Germinal center (tissue), 1 donor: ENCODE measurements around the gene TBC1D1.

ENCODE experiments used
- DNase-seq: peaks from one replicate; pipeline ENCODE4 v3.0.0; 2012; ENCODE audit warnings: mixed read lengths, low spot score

TBC1D1 gene

DNA sequence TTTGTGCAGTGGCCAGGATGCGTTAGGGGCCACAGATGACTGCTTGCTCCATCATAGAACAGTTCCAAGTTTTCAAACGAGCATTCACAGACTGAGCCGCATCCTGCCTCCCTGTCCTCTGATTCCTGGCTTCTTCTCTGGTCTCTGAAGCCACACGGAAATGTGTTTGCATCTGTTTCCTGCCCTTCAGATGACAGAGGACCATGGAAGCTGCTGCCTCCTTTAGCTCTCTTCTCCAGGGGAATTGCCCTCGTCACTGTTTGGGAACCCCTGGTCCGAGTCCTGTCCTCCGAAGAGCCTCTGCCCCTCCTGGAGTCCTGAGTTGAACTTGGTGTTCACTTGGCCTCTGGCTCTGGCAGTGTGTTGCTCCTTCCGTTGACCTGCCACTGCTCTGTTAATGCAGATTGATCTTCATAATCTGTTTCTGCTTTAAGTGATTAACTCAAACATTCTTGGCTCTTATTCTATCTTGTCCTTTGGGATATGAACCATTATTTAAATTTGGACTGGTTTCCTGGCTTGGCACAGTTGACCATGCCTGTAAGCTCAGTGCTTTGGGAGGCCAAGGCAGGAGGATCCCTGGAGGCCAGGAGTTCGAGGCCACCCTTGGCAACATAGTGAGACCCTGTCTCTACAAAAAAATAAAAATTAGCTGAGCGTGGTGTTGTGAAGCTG, 165.3 kb downstream of the TBC1D1 start:
- no peak for DNase-seq

- DNase-seq, result no peak
Measured at GRCh38 chr4:38058151-38058550, 167.3 kb downstream of the TBC1D1 start.

- DNase-seq, result no peak
Measured at GRCh38 chr4:38060829-38061431, 170.0 kb downstream of the TBC1D1 start.

DNA sequence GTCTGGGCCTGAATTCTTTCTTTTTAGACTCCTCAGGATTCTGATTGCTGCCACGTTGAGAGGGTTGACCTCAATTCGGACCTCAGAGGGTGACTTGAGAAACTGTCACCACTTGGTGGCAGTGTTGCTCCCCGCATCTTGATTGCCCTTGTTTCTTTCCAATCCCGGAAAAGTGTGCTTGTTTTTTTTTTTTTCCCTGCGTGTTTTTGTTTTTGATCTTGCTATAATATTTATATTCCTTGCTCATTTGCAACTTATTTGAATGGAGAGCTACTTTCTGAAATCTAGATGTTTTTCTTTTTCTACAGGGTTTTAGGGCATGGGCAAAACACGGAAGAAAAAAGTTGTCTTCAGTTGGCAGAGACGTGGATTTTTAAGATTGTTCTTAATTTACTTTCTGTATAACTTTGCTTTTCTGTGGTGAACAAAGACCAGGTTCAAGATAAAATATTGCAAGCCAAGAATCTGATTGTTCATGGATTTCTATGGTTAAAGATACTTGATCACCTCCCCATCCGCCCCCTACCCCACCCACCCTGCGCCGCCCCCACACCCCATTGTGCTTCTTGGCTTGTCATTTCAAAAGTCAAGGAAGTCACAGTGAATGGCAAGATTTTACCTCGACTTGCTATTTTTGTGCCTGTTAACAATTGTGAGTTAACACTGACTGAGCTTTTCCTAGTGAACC, 171.3 kb downstream of the TBC1D1 start:
- peak; percentile 62 for DNase-seq

- no peak for DNase-seq
Measured at GRCh38 chr4:38062776-38063097, 171.9 kb downstream of the TBC1D1 start.

GRCh38 chr4:38065176-38065575, 174.3 kb downstream of the TBC1D1 start:
- no peak for DNase-seq

DNA sequence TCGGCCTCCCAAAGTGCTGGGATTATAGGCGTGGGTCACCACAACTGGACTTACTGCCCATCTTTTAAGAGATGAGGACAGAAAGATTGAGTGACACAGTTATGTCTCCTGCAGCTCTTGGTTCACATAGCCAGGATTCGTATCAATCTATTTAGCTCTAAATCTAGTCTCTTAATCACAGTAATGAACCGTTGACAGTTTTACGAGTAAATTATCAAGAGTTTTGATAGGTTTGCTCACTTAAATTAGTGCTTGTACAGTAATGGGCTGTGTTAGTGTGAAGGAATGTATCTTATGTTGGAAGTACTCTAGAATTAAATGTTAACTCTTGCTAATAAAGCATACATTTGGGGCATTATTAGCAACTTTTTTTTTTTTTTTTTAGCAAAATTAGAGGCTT, 175.0 kb downstream of the TBC1D1 start:
- no peak for DNase-seq

DNA sequence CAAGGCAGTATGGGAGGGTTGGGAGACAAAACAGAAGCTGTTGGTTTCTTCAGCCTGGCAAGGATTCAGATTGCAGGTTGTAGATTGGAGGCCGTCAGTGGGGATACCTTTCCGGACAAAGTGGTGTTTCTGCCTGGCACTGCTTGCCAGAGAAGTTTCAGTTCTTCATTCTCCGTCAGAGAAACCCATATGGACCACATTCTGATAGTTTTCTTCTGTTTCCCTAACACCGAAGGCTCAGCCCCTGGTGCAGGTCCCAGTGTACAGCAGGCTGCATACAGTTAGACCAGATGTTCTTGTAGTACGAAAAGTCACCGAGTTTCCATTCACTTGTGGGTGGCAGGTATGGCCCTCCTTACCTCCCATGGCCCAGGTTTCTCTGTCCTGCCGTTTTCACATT, 176.6 kb downstream of the TBC1D1 start:
- no peak for DNase-seq

- DNase-seq, result no peak
Measured at GRCh38 chr4:38068107-38068506, 177.2 kb downstream of the TBC1D1 start.

DNA sequence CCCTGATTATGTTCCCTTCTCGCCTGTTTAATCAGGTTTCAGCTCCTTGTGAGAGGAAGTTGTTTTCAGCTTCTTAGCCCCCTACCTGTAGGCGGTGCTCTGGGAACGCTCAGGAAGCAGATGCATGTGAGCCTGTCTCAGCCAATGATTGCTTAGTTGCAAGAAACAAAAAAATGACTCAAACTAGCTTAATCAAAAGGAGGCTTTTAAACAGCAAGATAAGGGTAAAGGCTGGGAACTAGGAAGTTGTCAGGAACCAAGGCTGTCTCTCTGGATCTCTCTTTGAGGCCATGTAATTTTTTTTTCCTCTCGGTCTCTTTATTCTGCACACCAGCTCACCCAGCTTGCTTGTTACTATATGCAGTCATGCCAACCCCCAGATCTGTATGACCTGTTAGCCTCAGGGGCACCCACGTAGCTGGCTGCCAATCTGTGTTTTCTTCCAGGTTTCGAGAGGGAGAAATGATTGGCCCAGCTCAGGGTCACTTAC, 178.4 kb downstream of the TBC1D1 start:
- DNase-seq, result peak; percentile 8

GRCh38 chr4:38071801-38072431, 181.0 kb downstream of the TBC1D1 start:
- no peak for DNase-seq

- DNase-seq, result no peak
Measured at GRCh38 chr4:38072578-38072977, 181.7 kb downstream of the TBC1D1 start.

DNA sequence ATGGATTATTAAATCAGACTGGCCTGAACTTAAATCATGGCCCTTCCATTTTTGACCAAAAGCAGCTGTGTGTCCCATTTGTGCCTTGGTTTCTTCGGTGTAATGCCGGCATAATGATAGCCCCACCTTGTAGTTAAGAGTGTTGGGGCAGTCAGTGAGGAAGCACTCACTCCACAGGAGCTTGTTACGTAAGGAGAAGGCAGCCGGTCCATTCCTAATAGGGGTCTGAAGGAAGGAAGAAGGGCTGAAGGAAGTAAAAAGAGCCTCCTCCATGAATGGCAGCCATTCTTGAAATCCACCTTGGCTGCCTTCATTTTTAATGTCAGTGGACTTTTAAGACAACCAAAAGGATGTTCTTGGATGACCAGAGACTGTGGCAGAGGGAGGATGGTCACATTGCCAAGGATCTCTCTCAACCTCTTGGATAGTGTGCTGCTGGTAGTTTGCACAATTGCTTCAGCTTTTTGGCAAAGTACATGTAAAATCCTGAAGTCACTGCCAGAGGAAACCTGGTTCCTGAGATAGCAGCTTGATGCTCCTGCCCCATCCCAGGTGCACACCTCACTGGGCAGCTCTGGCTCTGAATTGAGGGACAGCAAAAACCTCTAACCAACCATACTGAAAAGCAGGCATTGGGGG, 182.8 kb downstream of the TBC1D1 start:
- no peak for DNase-seq

- DNase-seq, result no peak
Measured at GRCh38 chr4:38075370-38076152, 184.7 kb downstream of the TBC1D1 start.

DNA sequence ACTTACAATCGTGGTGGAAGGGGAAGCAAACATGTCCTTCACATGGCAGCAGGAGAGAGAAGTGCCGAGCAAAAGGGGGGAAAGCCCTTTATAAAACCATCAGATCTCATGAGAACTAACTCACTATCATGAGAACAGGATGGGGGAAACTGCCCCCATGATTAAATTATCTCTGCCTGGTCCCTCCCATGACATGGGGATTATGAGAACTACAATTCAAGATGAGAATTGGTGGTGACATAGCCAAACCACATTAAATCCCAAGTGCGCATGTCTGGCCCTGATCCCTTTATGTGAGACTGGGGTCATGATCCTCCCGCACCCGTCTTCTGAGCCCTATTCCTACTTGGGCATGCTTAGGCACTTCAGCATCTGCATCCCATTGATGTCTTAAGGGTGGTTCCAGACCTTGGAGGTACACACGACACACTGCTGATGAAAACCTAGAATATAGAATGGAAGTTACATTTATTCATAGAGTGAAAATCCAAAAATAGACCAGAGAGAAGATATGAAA, 185.3 kb downstream of the TBC1D1 start:
- DNase-seq, result no peak

GRCh38 chr4:38077791-38078489, 187.1 kb downstream of the TBC1D1 start:
- no peak for DNase-seq

GRCh38 chr4:38078590-38079421, 187.9 kb downstream of the TBC1D1 start:
- no peak for DNase-seq

- no peak for DNase-seq
Measured at GRCh38 chr4:38080061-38080974, 189.4 kb downstream of the TBC1D1 start.

GRCh38 chr4:38082021-38082420, 191.1 kb downstream of the TBC1D1 start:
- no peak for DNase-seq
